Measurements from ENCODE around the gene CCL1.

CCL1 gene

GRCh38 chr17:34370376-34370996 lies 7.5 kb upstream of the CCL1 start:
- TF ChIP-seq CTCF (IDR thresholded peaks at IDR 0.05; ENCODE audit: insufficient read depth, low read length, missing control alignments) = no peak
- no peak overlapping the region for H3K4me3 ChIP-seq (ENCODE audit: low read depth, low read length)
- CTCF ChIA-PET = interaction anchor here (1.4 to 2.4 kb wide), 3 partner anchors 9 to 169 kb away, joined by 3 to 13 read pairs (median 6); no protein-coding TSS in a partner anchor
- POLR2A ChIA-PET = no interaction called here
- no peak for DNase-seq (ENCODE audit: low read depth, low spot score)

- ChIA-PET CTCF (interaction anchor here (0.9 to 2.4 kb wide), 5 partner anchors 9 to 172 kb away, joined by 3 to 13 read pairs (median 6); no protein-coding TSS in a partner anchor), POLR2A (no interaction called here)
- TF ChIP-seq CTCF (IDR thresholded peaks at IDR 0.05; ENCODE audit: insufficient read depth, low read length, missing control alignments) = no peak
- DNase-seq (ENCODE audit: low read depth, low spot score) = no peak
- H3K4me3 ChIP-seq (ENCODE audit: low read depth, low read length) = no peak overlapping the region
Observed at GRCh38 chr17:34369571-34369970, 6.5 kb upstream of the CCL1 start.

- TF ChIP-seq CTCF (IDR thresholded peaks at IDR 0.05; ENCODE audit: insufficient read depth, low read length, missing control alignments) = no peak
- H3K4me3 ChIP-seq (ENCODE audit: low read depth, low read length) = no peak overlapping the region
- POLR2A ChIA-PET = no interaction called here
- CTCF ChIA-PET = interaction anchor here (0.9 to 2.4 kb wide), 5 partner anchors 8 to 172 kb away, joined by 3 to 13 read pairs (median 6); no protein-coding TSS in a partner anchor
- no peak for DNase-seq (ENCODE audit: low read depth, low spot score)
Observed at GRCh38 chr17:34368946-34369500, 6.0 kb upstream of the CCL1 start.

- ChIA-PET POLR2A (no interaction called here), CTCF (interaction anchor here (0.6 to 2.4 kb wide), 5 partner anchors 7 to 752 kb away, joined by 3 to 13 read pairs (median 5); no protein-coding TSS in a partner anchor)
- no peak for TF ChIP-seq CTCF (IDR thresholded peaks at IDR 0.05; ENCODE audit: insufficient read depth, low read length, missing control alignments)
- DNase-seq (ENCODE audit: low read depth, low spot score) = no peak
- no peak overlapping the region for H3K4me3 ChIP-seq (ENCODE audit: low read depth, low read length)
Observed at GRCh38 chr17:34368196-34368945, 5.3 kb upstream of the CCL1 start.

GRCh38 chr17:34367486-34368195 lies 4.6 kb upstream of the CCL1 start:
- no peak overlapping the region for H3K4me3 ChIP-seq (ENCODE audit: low read depth, low read length)
- ChIA-PET POLR2A (no interaction called here), CTCF (interaction anchor here (0.6 to 1.9 kb wide), 6 partner anchors 164 to 753 kb away, joined by 3 to 7 read pairs (median 4); no protein-coding TSS in a partner anchor)
- no peak for TF ChIP-seq CTCF (IDR thresholded peaks at IDR 0.05; ENCODE audit: insufficient read depth, low read length, missing control alignments)
- DNase-seq (ENCODE audit: low read depth, low spot score) = no peak

Measured in AG04449 (cell line).